WTC11 (cell line): ENCODE measurements around the gene ADAP1. TPM values are rescaled to one million over a fixed set of nuclear protein-coding genes. Genes with fewer than 3 reads are reported as not detected.
A peak's percentile ranks its signal among the peaks of the same experiment; 100 is the strongest.

Experiments used
- ATAC-seq: fragments of 200-7000 bp; cut with Tn5 transposase; 2 replicates; pipeline ENCODE4 v1.10.0; 2021; ENCODE audit warnings: mild to moderate bottlenecking, moderate library complexity
- CTCF ChIA-PET: fragments of 300-600 bp; sonication (Branson Sonifier 250); formaldehyde crosslinking; loops from one replicate; lab custom pipeline; 2021; ENCODE audit warnings: antibody characterized with exemption; lab: Charles Lee
- POLR2A ChIA-PET: fragments of 350-600 bp; sonication (Branson Sonifier 250); formaldehyde crosslinking; loops from one replicate; lab custom pipeline; 2021; ENCODE audit warnings: antibody characterized with exemption; lab: Charles Lee
- DNase-seq: peaks from one replicate; pipeline ENCODE4 v3.0.0; 2021; ENCODE audit warnings: low spot score
- H3K27ac Mint-ChIP-seq: 2 replicates; pipeline ENCODE4 v1.8.0; 2021; ENCODE audit warnings: mixed read lengths
- H3K27me3 Mint-ChIP-seq: 2 replicates; pipeline ENCODE4 v1.8.0; 2021; ENCODE audit warnings: low read depth, mild to moderate bottlenecking, moderate library complexity, mixed read lengths
- H3K36me3 Mint-ChIP-seq: 2 replicates; pipeline ENCODE4 v1.8.0; 2021; ENCODE audit warnings: mixed read lengths
- H3K4me1 Mint-ChIP-seq: 2 replicates; pipeline ENCODE4 v1.8.0; 2022; ENCODE audit warnings: mixed read lengths
- H3K4me3 Mint-ChIP-seq: 2 replicates; pipeline ENCODE4 v1.8.0; 2021; ENCODE audit warnings: mild to moderate bottlenecking, moderate library complexity, mixed read lengths
- H3K9me3 Mint-ChIP-seq: 2 replicates; pipeline ENCODE4 v1.8.0; 2021; ENCODE audit warnings: mixed read lengths
- CBFB ChIP-seq: sonication (generic); formaldehyde crosslinking; IDR thresholded peaks from 2 replicates; pipeline ENCODE4 v1.8.1; 2022; ENCODE audit warnings: mild to moderate bottlenecking, low read depth, missing genetic modification reagents
- CREB1 ChIP-seq: sonication (generic); formaldehyde crosslinking; IDR thresholded peaks from 2 replicates; pipeline ENCODE4 v1.8.0; 2023; ENCODE audit warnings: mild to moderate bottlenecking, missing genetic modification reagents
- ERG ChIP-seq: fragments of 250-450 bp; sonication (Bioruptor Pico); IDR thresholded peaks from 2 replicates; pipeline ENCODE4 v1.8.0; 2021; ENCODE audit warnings: mild to moderate bottlenecking
- ETV6 ChIP-seq: sonication (generic); formaldehyde crosslinking; IDR thresholded peaks from 2 replicates; pipeline ENCODE4 v1.8.1; 2022; ENCODE audit warnings: mild to moderate bottlenecking, missing genetic modification reagents
- FOXK1 ChIP-seq: sonication (generic); formaldehyde crosslinking; IDR thresholded peaks from 2 replicates; pipeline ENCODE4 v1.8.0; 2022; ENCODE audit warnings: mild to moderate bottlenecking, moderate library complexity, missing genetic modification reagents
- FOXP1 ChIP-seq: sonication (generic); formaldehyde crosslinking; IDR thresholded peaks from 2 replicates; pipeline ENCODE4 v1.8.0; 2022; ENCODE audit warnings: missing genetic modification reagents, mild to moderate bottlenecking, moderate library complexity, borderline replicate concordance
- GTF2I ChIP-seq: fragments of 250-450 bp; sonication (Bioruptor Pico); conservative IDR thresholded peaks from 2 replicates; pipeline ENCODE4 v1.4.0; 2021; ENCODE audit warnings: mild to moderate bottlenecking
- JUN ChIP-seq: sonication (generic); formaldehyde crosslinking; IDR thresholded peaks from 2 replicates; pipeline ENCODE4 v1.8.0; 2023; ENCODE audit warnings: mild to moderate bottlenecking, missing genetic modification reagents
- MYBL2 ChIP-seq: sonication (generic); formaldehyde crosslinking; IDR thresholded peaks from 2 replicates; pipeline ENCODE4 v1.8.1; 2023; ENCODE audit warnings: mild to moderate bottlenecking, moderate library complexity, missing genetic modification reagents
- PRDM15 ChIP-seq: sonication (generic); formaldehyde crosslinking; IDR thresholded peaks from 2 replicates; pipeline ENCODE4 v1.8.0; 2022; ENCODE audit warnings: missing genetic modification reagents
- PREB ChIP-seq: sonication (generic); formaldehyde crosslinking; IDR thresholded peaks from 2 replicates; pipeline ENCODE4 v1.8.1; 2022; ENCODE audit warnings: mild to moderate bottlenecking, missing genetic modification reagents, moderate library complexity, borderline replicate concordance
- PRRX2 ChIP-seq: fragments of 250-450 bp; sonication (Bioruptor Pico); IDR thresholded peaks from 2 replicates; pipeline ENCODE4 v1.8.0; 2021; ENCODE audit warnings: mild to moderate bottlenecking
- SMAD3 ChIP-seq: sonication (generic); formaldehyde crosslinking; IDR thresholded peaks from 2 replicates; pipeline ENCODE4 v1.8.0; 2022; ENCODE audit warnings: missing genetic modification reagents, mild to moderate bottlenecking, borderline replicate concordance
- SMAD4 ChIP-seq: sonication (generic); formaldehyde crosslinking; IDR thresholded peaks from 2 replicates; pipeline ENCODE4 v1.8.0; 2022; ENCODE audit warnings: mild to moderate bottlenecking, missing genetic modification reagents
- SP1 ChIP-seq: sonication (generic); formaldehyde crosslinking; conservative IDR thresholded peaks from 2 replicates; pipeline ENCODE4 v1.8.1; 2022; ENCODE audit warnings: missing genetic modification reagents
- ZMAT4 ChIP-seq: fragments of 250-450 bp; sonication (Bioruptor Pico); IDR thresholded peaks from 2 replicates; pipeline ENCODE4 v1.9.0; 2021; ENCODE audit warnings: mild to moderate bottlenecking
- ZNF416 ChIP-seq: fragments of 250-450 bp; sonication (Bioruptor Pico); IDR thresholded peaks from 2 replicates; pipeline ENCODE4 v1.9.0; 2021; ENCODE audit warnings: mild to moderate bottlenecking, inconsistent platforms
- ZNF423 ChIP-seq: fragments of 250-450 bp; sonication (Bioruptor Pico); IDR thresholded peaks from 2 replicates; pipeline ENCODE4 v2.1.2; 2022; ENCODE audit warnings: mild to moderate bottlenecking, moderate library complexity
- total RNA-seq: library from RNA; stranded (reverse); gene quantifications from 3 replicates; pipeline ENCODE4 v1.2.3, GENCODE V29; 2021
- TF ChIP-seq, protein P1 (sequence below): sonication (generic); formaldehyde crosslinking; IDR thresholded peaks from 2 replicates; pipeline ENCODE4 v1.8.1; 2023; ENCODE audit warnings: mild to moderate bottlenecking, missing genetic modification reagents
- TF ChIP-seq, protein P2 (sequence below): fragments of 250-450 bp; sonication (Bioruptor Pico); IDR thresholded peaks from 2 replicates; pipeline ENCODE4 v1.9.0; 2021; ENCODE audit warnings: mild to moderate bottlenecking

ADAP1 gene
- total RNA-seq, 1 experiment from 2014 or later = 4.3 TPM

DNA sequence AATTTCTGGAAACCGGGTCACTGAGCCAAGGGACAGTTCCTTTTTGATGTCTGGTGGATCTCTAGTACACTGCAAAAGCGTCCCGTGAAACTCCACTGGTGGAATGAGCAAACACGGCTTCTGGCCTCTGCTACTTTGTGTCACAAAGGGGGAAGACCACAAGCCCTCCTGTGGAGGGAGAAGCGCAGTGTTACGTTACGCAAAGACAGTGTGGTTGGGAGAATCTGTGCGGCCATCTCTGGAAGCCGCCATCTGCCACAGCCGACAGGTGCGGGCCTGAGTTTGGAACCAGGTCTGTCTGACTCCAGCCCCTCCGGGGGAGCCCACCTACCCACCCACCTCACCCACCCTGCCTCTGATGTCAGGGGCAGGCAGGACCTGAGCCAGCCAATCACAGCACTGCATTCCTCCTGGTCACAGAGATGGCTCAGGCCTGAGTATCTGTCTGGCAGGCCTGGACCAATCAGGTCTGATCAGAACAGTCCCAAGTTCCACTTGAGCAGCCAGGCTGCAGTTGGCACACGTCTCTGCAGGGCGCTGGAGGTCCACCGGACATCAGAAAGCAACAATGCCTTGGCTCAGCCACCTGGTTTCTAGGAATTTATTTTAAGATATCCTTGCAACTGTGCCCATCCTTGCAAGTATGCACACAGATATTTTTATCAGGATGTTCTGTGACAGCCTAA, 25.5 kb upstream of the ADAP1 start:
- H3K27me3 Mint-ChIP-seq = peaks cover 2% of the 10 kb centered on the region; the same call in 1 of the 2 replicates
- peak; percentile 56 for ATAC-seq
- ChIA-PET CTCF (interaction anchor here (3.1 kb wide), 1 partner anchor 13 kb away, joined by 29 read pairs; no protein-coding TSS in a partner anchor), POLR2A (interaction anchor here (0.7 kb wide), 1 partner anchor 9 kb away, joined by 4 read pairs; no protein-coding TSS in a partner anchor)
- no peaks in the 10 kb centered on the region for H3K36me3 Mint-ChIP-seq
- no peak overlapping the region for H3K4me3 Mint-ChIP-seq
- H3K27ac Mint-ChIP-seq = 0 out of 2 replicates have a peak overlapping the region, but pooled peaks have one; percentile 9
- TF ChIP-seq JUN (CRISPR knock-in tag) (no peak), FOXP1 (CRISPR knock-in tag) (no peak), FOXK1 (CRISPR knock-in tag) (no peak), PRDM15 (CRISPR knock-in tag) (no peak), MYBL2 (CRISPR knock-in tag) (no peak), SMAD3 (no peak), GTF2I (CRISPR knock-in tag) (no peak), CBFB (CRISPR knock-in tag) (no peak)
- H3K4me1 Mint-ChIP-seq = peaks cover 2% of the 10 kb centered on the region; the same call in 1 of the 2 replicates
- H3K9me3 Mint-ChIP-seq = no peaks in the 10 kb centered on the region
- DNase-seq = no peak

- Mint-ChIP-seq H3K4me1 (peaks cover 5% of the 10 kb centered on the region), H3K36me3 (no peaks in the 10 kb centered on the region), H3K9me3 (no peaks in the 10 kb centered on the region), H3K27ac (no peak overlapping the region), H3K4me3 (no peak overlapping the region), H3K27me3 (peaks cover 2% of the 10 kb centered on the region; the same call in 1 of the 2 replicates)
- DNase-seq (no peak), ATAC-seq (no peak)
- CTCF ChIA-PET = interaction anchor here (0.9 to 1.1 kb wide), 2 partner anchors 14 to 204 kb away, joined by 4 to 6 read pairs; no protein-coding TSS in a partner anchor
- no peak for TF ChIP-seq FOXK1 (CRISPR knock-in tag)
- TF ChIP-seq CREB1 (CRISPR knock-in tag) = no peak
- no peak for TF ChIP-seq ZNF416 (CRISPR knock-in tag)
- TF ChIP-seq SMAD4 (CRISPR knock-in tag) = no peak
- no peak for TF ChIP-seq SP1 (CRISPR knock-in tag)
- TF ChIP-seq PRRX2 (CRISPR knock-in tag) = no peak
- TF ChIP-seq ZNF423 (CRISPR knock-in tag) = no peak
- TF ChIP-seq, protein P1, sequence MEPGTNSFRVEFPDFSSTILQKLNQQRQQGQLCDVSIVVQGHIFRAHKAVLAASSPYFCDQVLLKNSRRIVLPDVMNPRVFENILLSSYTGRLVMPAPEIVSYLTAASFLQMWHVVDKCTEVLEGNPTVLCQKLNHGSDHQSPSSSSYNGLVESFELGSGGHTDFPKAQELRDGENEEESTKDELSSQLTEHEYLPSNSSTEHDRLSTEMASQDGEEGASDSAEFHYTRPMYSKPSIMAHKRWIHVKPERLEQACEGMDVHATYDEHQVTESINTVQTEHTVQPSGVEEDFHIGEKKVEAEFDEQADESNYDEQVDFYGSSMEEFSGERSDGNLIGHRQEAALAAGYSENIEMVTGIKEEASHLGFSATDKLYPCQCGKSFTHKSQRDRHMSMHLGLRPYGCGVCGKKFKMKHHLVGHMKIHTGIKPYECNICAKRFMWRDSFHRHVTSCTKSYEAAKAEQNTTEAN = no peak
- no peak for TF ChIP-seq PREB (CRISPR knock-in tag)
- TF ChIP-seq ETV6 (CRISPR knock-in tag) = no peak
- TF ChIP-seq, protein P2, sequence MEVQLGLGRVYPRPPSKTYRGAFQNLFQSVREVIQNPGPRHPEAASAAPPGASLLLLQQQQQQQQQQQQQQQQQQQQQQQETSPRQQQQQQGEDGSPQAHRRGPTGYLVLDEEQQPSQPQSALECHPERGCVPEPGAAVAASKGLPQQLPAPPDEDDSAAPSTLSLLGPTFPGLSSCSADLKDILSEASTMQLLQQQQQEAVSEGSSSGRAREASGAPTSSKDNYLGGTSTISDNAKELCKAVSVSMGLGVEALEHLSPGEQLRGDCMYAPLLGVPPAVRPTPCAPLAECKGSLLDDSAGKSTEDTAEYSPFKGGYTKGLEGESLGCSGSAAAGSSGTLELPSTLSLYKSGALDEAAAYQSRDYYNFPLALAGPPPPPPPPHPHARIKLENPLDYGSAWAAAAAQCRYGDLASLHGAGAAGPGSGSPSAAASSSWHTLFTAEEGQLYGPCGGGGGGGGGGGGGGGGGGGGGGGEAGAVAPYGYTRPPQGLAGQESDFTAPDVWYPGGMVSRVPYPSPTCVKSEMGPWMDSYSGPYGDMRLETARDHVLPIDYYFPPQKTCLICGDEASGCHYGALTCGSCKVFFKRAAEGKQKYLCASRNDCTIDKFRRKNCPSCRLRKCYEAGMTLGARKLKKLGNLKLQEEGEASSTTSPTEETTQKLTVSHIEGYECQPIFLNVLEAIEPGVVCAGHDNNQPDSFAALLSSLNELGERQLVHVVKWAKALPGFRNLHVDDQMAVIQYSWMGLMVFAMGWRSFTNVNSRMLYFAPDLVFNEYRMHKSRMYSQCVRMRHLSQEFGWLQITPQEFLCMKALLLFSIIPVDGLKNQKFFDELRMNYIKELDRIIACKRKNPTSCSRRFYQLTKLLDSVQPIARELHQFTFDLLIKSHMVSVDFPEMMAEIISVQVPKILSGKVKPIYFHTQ (CRISPR knock-in tag) = no peak
- TF ChIP-seq GTF2I (CRISPR knock-in tag) = no peak
- no peak for TF ChIP-seq ZMAT4 (CRISPR knock-in tag)
- no peak for TF ChIP-seq ERG (CRISPR knock-in tag)
- POLR2A ChIA-PET = no interaction called here
Measured at GRCh38 chr7:979151-979550, 24.7 kb upstream of the ADAP1 start.
